ENCODE measurements around the gene RETNLB. TPM values are rescaled to one million over a fixed set of nuclear protein-coding genes. Genes with fewer than 3 reads are reported as not detected.

RETNLB gene
- polyA plus RNA-seq, 3 donors = not detected

- intact Hi-C loops (cut with micrococcal nuclease) = no loop called here
Measured at GRCh38 chr3:108736821-108737220, 20.4 kb downstream of the RETNLB start.

DNA sequence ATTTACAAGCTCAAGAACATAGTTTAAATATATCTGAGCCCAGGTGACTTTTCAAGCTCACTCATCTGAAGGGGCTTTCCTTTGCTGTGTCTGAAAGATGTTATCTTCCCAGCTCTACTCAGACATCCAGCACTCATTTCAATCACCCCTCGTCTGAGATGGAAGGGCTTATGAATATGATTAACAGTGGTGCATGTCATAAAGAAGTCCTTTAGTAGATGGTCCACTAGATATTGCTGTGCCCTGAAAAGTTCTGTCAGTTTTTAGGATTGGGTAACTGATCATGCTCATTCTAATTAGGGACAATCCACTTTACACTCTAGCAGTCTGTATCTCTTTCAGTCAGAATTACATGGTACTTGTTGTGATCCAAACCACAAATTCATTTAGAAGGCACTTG, 28.3 kb downstream of the RETNLB start:
- WGBS (ENCODE audit: insufficient coverage) = no CpG with 5 or more reads among the region's 1 CpG
- Histone ChIP-seq H3K9me3 (replicated peaks in 1 of 2; ENCODE audit: control insufficient read depth in 1 of 2, insufficient read depth in 1 of 2, low read length in 2 of 2) (no peaks in the 10 kb centered on the region), H3K27me3 (ENCODE audit: control insufficient read depth in 2 of 2, insufficient read depth in 2 of 2, low read length in 2 of 2) (no peaks in the 10 kb centered on the region), H3K27ac (ENCODE audit: low read depth in 1 of 2, low read length in 2 of 2) (no peak overlapping the region), H3K4me1 (ENCODE audit: control insufficient read depth in 1 of 2, insufficient read depth in 2 of 2, low read length in 2 of 2) (no peaks in the 10 kb centered on the region), H3K79me2 (ENCODE audit: insufficient read depth, low read length) (no peaks in the 10 kb centered on the region), H3K36me3 (replicated peaks in 1 of 2; ENCODE audit: control insufficient read depth in 1 of 2, insufficient read depth in 2 of 2, low read length in 2 of 2) (no peaks in the 10 kb centered on the region), H3K9ac (ENCODE audit: insufficient read depth, low read length, poor library complexity, severe bottlenecking) (no peak overlapping the region), H2AFZ (ENCODE audit: insufficient read depth, low read depth, low read length, poor library complexity, severe bottlenecking) (no peak overlapping the region), H3K4me3 (replicated peaks in 1 of 3; ENCODE audit: low read depth in 2 of 3, low read length in 3 of 3) (no peak overlapping the region), H3K4me2 (replicated peaks; ENCODE audit: extremely low read depth, low read length, poor library complexity, severe bottlenecking) (no peak overlapping the region), H4K20me1 (ENCODE audit: insufficient read depth, low read length) (no peaks in the 10 kb centered on the region)
- no peak for DNase-seq
- no peak overlapping the region for H3K27ac Mint-ChIP-seq
- intact Hi-C loops (cut with micrococcal nuclease) = no loop called here
- H3K36me3 Mint-ChIP-seq = no peaks in the 10 kb centered on the region
- no peaks in the 10 kb centered on the region for H3K4me1 Mint-ChIP-seq
- no peak overlapping the region for H3K4me3 Mint-ChIP-seq
- no peak for TF ChIP-seq CTCF (IDR thresholded peaks at IDR 0.05)
- peaks cover 2 to 17% (median 7%) of the 10 kb centered on the region in 7 donors for H3K9me3 Mint-ChIP-seq
- peaks cover 0 to 4% (median 3%) of the 10 kb centered on the region in 3 donors for H3K27me3 Mint-ChIP-seq (ENCODE audit: low read depth in 3 of 3)

More at GRCh38 chr3:108736821-108737220, 20.4 kb downstream of the RETNLB start:
- Histone ChIP-seq H3K9me3 (replicated peaks in 1 of 2; ENCODE audit: control insufficient read depth in 1 of 2, insufficient read depth in 1 of 2, low read length in 2 of 2) (no peaks in the 10 kb centered on the region), H3K79me2 (ENCODE audit: insufficient read depth, low read length) (no peaks in the 10 kb centered on the region), H4K20me1 (ENCODE audit: insufficient read depth, low read length) (no peaks in the 10 kb centered on the region), H3K27me3 (ENCODE audit: control insufficient read depth in 2 of 2, insufficient read depth in 2 of 2, low read length in 2 of 2) (no peaks in the 10 kb centered on the region), H3K4me1 (ENCODE audit: control insufficient read depth in 1 of 2, insufficient read depth in 2 of 2, low read length in 2 of 2) (no peaks in the 10 kb centered on the region), H3K4me2 (replicated peaks; ENCODE audit: extremely low read depth, low read length, poor library complexity, severe bottlenecking) (no peak overlapping the region), H3K36me3 (replicated peaks in 1 of 2; ENCODE audit: control insufficient read depth in 1 of 2, insufficient read depth in 2 of 2, low read length in 2 of 2) (no peaks in the 10 kb centered on the region), H3K27ac (ENCODE audit: low read depth in 1 of 2, low read length in 2 of 2) (no peak overlapping the region), H3K9ac (ENCODE audit: insufficient read depth, low read length, poor library complexity, severe bottlenecking) (no peak overlapping the region), H3K4me3 (replicated peaks in 1 of 3; ENCODE audit: low read depth in 2 of 3, low read length in 3 of 3) (no peak overlapping the region), H2AFZ (ENCODE audit: insufficient read depth, low read depth, low read length, poor library complexity, severe bottlenecking) (no peak overlapping the region)
- H3K4me3 Mint-ChIP-seq = no peak overlapping the region
- H3K9me3 Mint-ChIP-seq = peaks cover 0 to 15% (median 6%) of the 10 kb centered on the region in 7 donors
- H3K27ac Mint-ChIP-seq = no peak overlapping the region
- no peak for DNase-seq
- no peaks in the 10 kb centered on the region for H3K4me1 Mint-ChIP-seq
- H3K27me3 Mint-ChIP-seq (ENCODE audit: low read depth in 3 of 3) = peaks cover 1 to 3% (median 3%) of the 10 kb centered on the region in 3 donors
- TF ChIP-seq CTCF (IDR thresholded peaks at IDR 0.05) = no peak
- 93% methylated on average over 3 of the region's 6 CpGs for WGBS (ENCODE audit: insufficient coverage)
- no peaks in the 10 kb centered on the region for H3K36me3 Mint-ChIP-seq

All from CD14-positive monocyte (primary cell).